GM23338 (cell line): ENCODE results near the gene ESPL1. TPM values are rescaled to one million over a fixed set of nuclear protein-coding genes. Genes with fewer than 3 reads are reported as not detected.

Source experiments
- ATAC-seq: fragments of 200-7000 bp; cut with Tn5 transposase; 3 replicates; pipeline ENCODE4 v1.9.1; 2020
- DNase-seq: peaks from one replicate; pipeline ENCODE4 v3.0.0-alpha.2; 2015; ENCODE audit warnings: low spot score
- H2AFZ ChIP-seq: fragments of 200-600 bp; sonication (generic); 2 replicates; pipeline ENCODE4 v1.8.0; 2016; ENCODE audit warnings: antibody characterized with exemption, mild to moderate bottlenecking, moderate library complexity
- H3F3A ChIP-seq: fragments of 200-600 bp; sonication (generic); replicated peaks from 2 replicates; pipeline ENCODE4 v1.8.0; 2017; ENCODE audit warnings: antibody characterized with exemption, mixed run types, low read depth
- H3K27ac ChIP-seq: fragments of 200-600 bp; sonication (generic); 2 replicates; pipeline ENCODE4 v1.6.1; 2016; ENCODE audit warnings: low read depth
- H3K27me3 ChIP-seq: fragments of 200-600 bp; sonication (generic); 2 replicates; pipeline ENCODE4 v1.8.0; 2016; ENCODE audit warnings: mild to moderate bottlenecking, mixed run types, moderate library complexity; ENCODE audit not compliant: insufficient read depth
- H3K36me3 ChIP-seq: fragments of 200-600 bp; sonication (generic); 2 replicates; pipeline ENCODE4 v1.8.0; 2016; ENCODE audit warnings: mild to moderate bottlenecking; ENCODE audit not compliant: insufficient read depth
- H3K4me1 ChIP-seq: fragments of 200-600 bp; sonication (generic); 2 replicates; pipeline ENCODE4 v1.8.0; 2016; ENCODE audit warnings: mild to moderate bottlenecking, moderate library complexity; ENCODE audit not compliant: insufficient read depth
- H3K4me2 ChIP-seq: fragments of 200-600 bp; sonication (generic); 2 replicates; pipeline ENCODE4 v1.7.1; 2017; ENCODE audit warnings: mixed run types
- H3K4me3 ChIP-seq: fragments of 200-600 bp; sonication (generic); 2 replicates; pipeline ENCODE4 v1.6.1; 2016; ENCODE audit warnings: mixed run types
- H3K79me2 ChIP-seq: fragments of 200-600 bp; sonication (generic); replicated peaks from 2 replicates; pipeline ENCODE4 v1.8.0; 2017; ENCODE audit warnings: mild to moderate bottlenecking; ENCODE audit not compliant: insufficient read depth
- H3K9me2 ChIP-seq: fragments of 200-600 bp; sonication (generic); 2 replicates; pipeline ENCODE4 v1.8.0; 2017; ENCODE audit not compliant: insufficient read depth
- H4K20me1 ChIP-seq: fragments of 200-600 bp; sonication (generic); replicated peaks from 2 replicates; pipeline ENCODE4 v1.8.0; 2017; ENCODE audit warnings: mild to moderate bottlenecking; ENCODE audit not compliant: insufficient read depth
- H3K27ac Mint-ChIP-seq: 2 replicates; pipeline ENCODE4 v1.8.0; 2020; ENCODE audit warnings: inconsistent platforms, mild to moderate bottlenecking, moderate library complexity, mixed read lengths
- H3K27me3 Mint-ChIP-seq: 3 replicates; pipeline ENCODE4 v1.8.0; 2022; ENCODE audit warnings: low read depth, mild to moderate bottlenecking, moderate library complexity, mixed read lengths, inconsistent platforms; ENCODE audit not compliant: insufficient read depth, poor library complexity
- H3K36me3 Mint-ChIP-seq: 3 replicates; pipeline ENCODE4 v1.8.0; 2021; ENCODE audit warnings: low read depth, mild to moderate bottlenecking, inconsistent platforms, moderate library complexity, mixed read lengths
- H3K4me1 Mint-ChIP-seq: 3 replicates; pipeline ENCODE4 v1.8.0; 2020; ENCODE audit warnings: mild to moderate bottlenecking, inconsistent platforms, mixed read lengths
- H3K4me3 Mint-ChIP-seq: 3 replicates; pipeline ENCODE4 v1.8.0; 2021; ENCODE audit warnings: moderate library complexity, mild to moderate bottlenecking, inconsistent platforms, mixed read lengths
- H3K9me3 Mint-ChIP-seq: 3 replicates; pipeline ENCODE4 v1.8.0; 2020; ENCODE audit warnings: moderate library complexity, mild to moderate bottlenecking, inconsistent platforms, mixed read lengths
- CREB1 ChIP-seq: fragments of 250-450 bp; sonication (Bioruptor Pico); IDR thresholded peaks from 2 replicates; pipeline ENCODE4 v1.5.0; 2020; ENCODE audit warnings: low read depth, mild to moderate bottlenecking, moderate library complexity
- CTCF ChIP-seq, 2 experiments: fragments of 200-600 bp in 1 of 2; sonication (generic) in 1 of 2; conservative IDR thresholded peaks; 2 replicates each; pipeline versions ENCODE4 v1.5.1 to v1.6.1; 2016 to 2017; ENCODE audit warnings: antibody characterized with exemption in 2 of 2, low read depth in 2 of 2, mild to moderate bottlenecking in 2 of 2, moderate library complexity in 1 of 2
- ETS1 ChIP-seq: IDR thresholded peaks from 2 replicates; pipeline ENCODE4 v1.6.1; 2016; ENCODE audit warnings: antibody characterized with exemption
- EZH2 ChIP-seq: fragments of 200-600 bp; sonication (generic); IDR thresholded peaks from one replicate; pipeline ENCODE4 v1.8.0; 2017; ENCODE audit warnings: antibody characterized with exemption, mild to moderate bottlenecking, low read depth; ENCODE audit not compliant: unreplicated experiment
- EZH2phosphoT487 ChIP-seq: fragments of 200-600 bp; sonication (generic); IDR thresholded peaks from one replicate; pipeline ENCODE4 v1.8.1; 2018; ENCODE audit warnings: antibody characterized with exemption; ENCODE audit not compliant: unreplicated experiment
- NANOG ChIP-seq: IDR thresholded peaks from 2 replicates; pipeline ENCODE4 v1.6.1; 2016; ENCODE audit warnings: antibody characterized with exemption, borderline replicate concordance
- POLR2AphosphoS5 ChIP-seq: IDR thresholded peaks from 2 replicates; pipeline ENCODE4 v1.6.1; 2016; ENCODE audit warnings: antibody characterized with exemption, low read depth
- REST ChIP-seq: IDR thresholded peaks from one replicate; pipeline ENCODE4 v1.6.1; 2018; ENCODE audit warnings: antibody characterized with exemption; ENCODE audit not compliant: unreplicated experiment
- STAT1 ChIP-seq: IDR thresholded peaks from one replicate; pipeline ENCODE4 v1.6.1; 2016; ENCODE audit warnings: antibody characterized with exemption; ENCODE audit not compliant: unreplicated experiment
- ZNF114 ChIP-seq: fragments of 250-450 bp; sonication (Bioruptor Pico); IDR thresholded peaks from 2 replicates; pipeline ENCODE4 v1.5.0; 2020; ENCODE audit warnings: mild to moderate bottlenecking, moderate library complexity
- ZNF331 ChIP-seq: fragments of 250-450 bp; sonication (Bioruptor Pico); IDR thresholded peaks from 2 replicates; pipeline ENCODE4 v1.5.0; 2020; ENCODE audit warnings: low read depth, mild to moderate bottlenecking, moderate library complexity
- polyA plus RNA-seq: library from polyadenylated mRNA; unstranded; fragments of >200 nt; fragmentation: Nextera tagmentation; extraction: Ambion mirVana; gene quantifications from 2 replicates; pipeline ENCODE4 v1.2.1, GENCODE V29; 2016
- total RNA-seq: library from RNA; depleted of rRNA; stranded (reverse); fragments of >200 nt; shearing (Covaris generic); gene quantifications from 2 replicates; pipeline ENCODE4 v1.2.3, GENCODE V29; 2014

ESPL1 gene
- total and polyA plus RNA-seq, 2 experiments from 2014 or later: 13.2 to 56.5 TPM

GRCh38 chr12:53253298-53253697 is 14.8 kb upstream of the ESPL1 start:
- Histone ChIP-seq H3K79me2 (peaks cover 4% of the 10 kb centered on the region; the same call in 1 of the 2 replicates), H3K9me2 (no peaks in the 10 kb centered on the region), H3K36me3 (no peaks in the 10 kb centered on the region), H4K20me1 (no peaks in the 10 kb centered on the region), H3K4me2 (peak overlapping the region; percentile 93; the same call in 1 of the 2 replicates), H3K4me1 (peaks cover 12% of the 10 kb centered on the region), H3K27me3 (no peaks in the 10 kb centered on the region), H2AFZ (no peak overlapping the region), H3K4me3 (peak overlapping the region; percentile 94; the same call in 1 of the 2 replicates), H3F3A (peaks cover 13% of the 10 kb centered on the region), H3K27ac (no peak overlapping the region)
- no peak for TF ChIP-seq EZH2phosphoT487
- DNase-seq (no peak), ATAC-seq (no peak)
- Mint-ChIP-seq H3K36me3 (peaks cover 6% of the 10 kb centered on the region; the same call in 1 of the 3 replicates), H3K27me3 (peaks cover 21% of the 10 kb centered on the region), H3K27ac (no peak overlapping the region), H3K4me1 (peaks cover 20% of the 10 kb centered on the region), H3K9me3 (no peaks in the 10 kb centered on the region; the same call in 2 of the 3 replicates), H3K4me3 (peak overlapping the region; percentile 96)

- peaks cover 20% of the 10 kb centered on the region for H3K4me1 Mint-ChIP-seq
- no peak for ATAC-seq
- TF ChIP-seq EZH2: no peak
- no peak for TF ChIP-seq CREB1 (CRISPR knock-in tag)
- TF ChIP-seq NANOG: no peak
- no peak for TF ChIP-seq ZNF331
- no peak for TF ChIP-seq POLR2AphosphoS5
- TF ChIP-seq CTCF (conservative IDR thresholded peaks at IDR 0.05; ENCODE audit: low read depth in 2 of 2): no peak
- TF ChIP-seq ZNF114 (CRISPR knock-in tag): no peak
- no peak for TF ChIP-seq EZH2phosphoT487
- TF ChIP-seq REST: no peak
- no peak for TF ChIP-seq STAT1
- TF ChIP-seq ETS1: no peak
Observed at GRCh38 chr12:53254816-53255545, 13.1 kb upstream of the ESPL1 start.

More at GRCh38 chr12:53254816-53255545, 13.1 kb upstream of the ESPL1 start:
- no peaks in the 10 kb centered on the region for H4K20me1 ChIP-seq
- peaks cover 23% of the 10 kb centered on the region for H3K27me3 Mint-ChIP-seq
- no peak overlapping the region for H3K4me3 Mint-ChIP-seq
- H3K79me2 ChIP-seq: peaks cover 4% of the 10 kb centered on the region; the same call in 1 of the 2 replicates
- H3K4me1 ChIP-seq: peaks cover 12% of the 10 kb centered on the region
- no peak for DNase-seq
- H3K27ac Mint-ChIP-seq: no peak overlapping the region
- no peaks in the 10 kb centered on the region for H3K36me3 ChIP-seq
- H3K36me3 Mint-ChIP-seq: peaks cover 6% of the 10 kb centered on the region; the same call in 1 of the 3 replicates
- peaks cover 13% of the 10 kb centered on the region for H3F3A ChIP-seq
- H3K4me2 ChIP-seq: no peak overlapping the region
- H3K4me3 ChIP-seq: no peak overlapping the region
- H3K9me2 ChIP-seq: no peaks in the 10 kb centered on the region
- H3K27me3 ChIP-seq: no peaks in the 10 kb centered on the region
- no peak overlapping the region for H2AFZ ChIP-seq
- H3K9me3 Mint-ChIP-seq: no peaks in the 10 kb centered on the region; the same call in 2 of the 3 replicates
- no peak overlapping the region for H3K27ac ChIP-seq
